HFFc6 (cell line): ENCODE results near the gene HRH1. TPM values are rescaled to one million over a fixed set of nuclear protein-coding genes. Genes with fewer than 3 reads are reported as not detected.
A peak's percentile ranks its signal among the peaks of the same experiment; 100 is the strongest.
"Not testable (repeated sequence)": the region's sequence is repeated elsewhere in the genome, so short reads cannot be mapped to it uniquely, and the experiment has no call there.

Experiments used
- DNase-seq: peaks from one replicate; pipeline ENCODE4 v3.0.0-alpha.2; 2018
- H3K27ac Mint-ChIP-seq: 2 replicates; pipeline ENCODE4 v1.8.0; 2020; ENCODE audit warnings: mild to moderate bottlenecking, mixed read lengths
- H3K27me3 Mint-ChIP-seq: 2 replicates; pipeline ENCODE4 v1.8.0; 2021; ENCODE audit warnings: mild to moderate bottlenecking, moderate library complexity, mixed read lengths; ENCODE audit not compliant: insufficient read depth
- H3K36me3 Mint-ChIP-seq: 2 replicates; pipeline ENCODE4 v1.8.0; 2021; ENCODE audit warnings: low read depth, mixed read lengths
- H3K4me1 Mint-ChIP-seq: 2 replicates; pipeline ENCODE4 v1.8.0; 2020; ENCODE audit warnings: low read depth, mixed read lengths
- H3K4me3 Mint-ChIP-seq: 2 replicates; pipeline ENCODE4 v1.8.0; 2020; ENCODE audit warnings: mild to moderate bottlenecking, moderate library complexity, mixed read lengths
- H3K9me3 Mint-ChIP-seq: 2 replicates; pipeline ENCODE4 v1.8.0; 2020; ENCODE audit warnings: mild to moderate bottlenecking, mixed read lengths
- CTCF ChIP-seq: fragments of 200-600 bp; sonication (generic); IDR thresholded peaks from 2 replicates; pipeline ENCODE4 v1.5.0; 2021; ENCODE audit warnings: antibody characterized with exemption, mild to moderate bottlenecking
- total RNA-seq, 6 experiments: library from RNA; stranded (reverse); fragmentation: NEBNext Ultra II Directional; extraction: Animal tissue kit (Norgen Biotek cat#: 25700); gene quantifications; 2 replicates in 1 of 6; 3 replicates in 5 of 6; pipeline ENCODE4 v1.2.3, GENCODE V29; 2021

Gene HRH1
- total RNA-seq, 6 experiments from 2014 or later: 4.9 to 8.4 (median 6.4) TPM

- peaks cover 66% of the 10 kb centered on the region for H3K4me1 Mint-ChIP-seq
- peaks cover 18% of the 10 kb centered on the region for H3K36me3 Mint-ChIP-seq
- no peak for TF ChIP-seq CTCF
- H3K9me3 Mint-ChIP-seq: no peaks in the 10 kb centered on the region
- no peak overlapping the region for H3K27ac Mint-ChIP-seq
- H3K27me3 Mint-ChIP-seq: 0 out of 2 replicates have a peak, but pooled peaks cover 3% of the 10 kb centered on the region
- DNase-seq: no peak
- H3K4me3 Mint-ChIP-seq: no peak overlapping the region
Observed at GRCh38 chr3:11204697-11205348, 50.5 kb downstream of the HRH1 start.

- H3K27ac Mint-ChIP-seq, H3K27me3 Mint-ChIP-seq, H3K4me3 Mint-ChIP-seq, H3K9me3 Mint-ChIP-seq, DNase-seq: not testable (repeated sequence)
- peak; percentile 74 for TF ChIP-seq CTCF
- peaks cover 61% of the 10 kb centered on the region for H3K4me1 Mint-ChIP-seq
- H3K36me3 Mint-ChIP-seq: peaks cover 21% of the 10 kb centered on the region
Observed at GRCh38 chr3:11205881-11206280, 51.6 kb downstream of the HRH1 start.

GRCh38 chr3:11206316-11206715 lies 52.0 kb downstream of the HRH1 start:
- Mint-ChIP-seq H3K9me3 (no peaks in the 10 kb centered on the region), H3K4me1 (peaks cover 61% of the 10 kb centered on the region), H3K27me3 (0 out of 2 replicates have a peak, but pooled peaks cover 2% of the 10 kb centered on the region), H3K36me3 (peaks cover 21% of the 10 kb centered on the region), H3K27ac (no peak overlapping the region), H3K4me3 (no peak overlapping the region)
- DNase-seq: no peak
- TF ChIP-seq CTCF: no peak

GRCh38 chr3:11206953-11207352 lies 52.7 kb downstream of the HRH1 start:
- H3K27ac Mint-ChIP-seq: peak overlapping the region; percentile 92; the same call in 1 of the 2 replicates
- H3K9me3 Mint-ChIP-seq: no peaks in the 10 kb centered on the region
- no peaks in the 10 kb centered on the region for H3K27me3 Mint-ChIP-seq
- no peak overlapping the region for H3K4me3 Mint-ChIP-seq
- TF ChIP-seq CTCF: no peak
- DNase-seq: no peak
- peaks cover 21% of the 10 kb centered on the region for H3K36me3 Mint-ChIP-seq
- peaks cover 61% of the 10 kb centered on the region for H3K4me1 Mint-ChIP-seq

- peaks cover 18% of the 10 kb centered on the region for H3K36me3 Mint-ChIP-seq
- peak overlapping the region; percentile 41 for H3K4me3 Mint-ChIP-seq
- peak overlapping the region; percentile 62 for H3K27ac Mint-ChIP-seq
- no peaks in the 10 kb centered on the region; the same call in 1 of the 2 replicates for H3K27me3 Mint-ChIP-seq
- H3K9me3 Mint-ChIP-seq: no peaks in the 10 kb centered on the region
- no peak for DNase-seq
- TF ChIP-seq CTCF: peak; percentile 51
- H3K4me1 Mint-ChIP-seq: peaks cover 66% of the 10 kb centered on the region
Observed at GRCh38 chr3:11211531-11212298, 57.4 kb downstream of the HRH1 start.
